SK-N-MC (cell line): ENCODE measurements around the gene SSTR3.

Experiments used
- EZH2 ChIP-seq: fragments of 200-600 bp; sonication (generic); IDR thresholded peaks from one replicate; pipeline ENCODE4 v1.6.1; 2017; ENCODE audit warnings: antibody characterized with exemption
- FOXP2 ChIP-seq: optimal IDR thresholded peaks from 2 replicates; pipeline ENCODE3; 2011; ENCODE audit warnings: mild to moderate bottlenecking, moderate library complexity; ENCODE audit not compliant: insufficient read depth; ENCODE audit errors: extremely low read length, control extremely low read depth
- POLR2AphosphoS5 ChIP-seq: IDR thresholded peaks from 2 replicates; pipeline ENCODE4 v1.6.1; 2012; ENCODE audit warnings: mild to moderate bottlenecking, low read depth, low read length, borderline replicate concordance

DNA sequence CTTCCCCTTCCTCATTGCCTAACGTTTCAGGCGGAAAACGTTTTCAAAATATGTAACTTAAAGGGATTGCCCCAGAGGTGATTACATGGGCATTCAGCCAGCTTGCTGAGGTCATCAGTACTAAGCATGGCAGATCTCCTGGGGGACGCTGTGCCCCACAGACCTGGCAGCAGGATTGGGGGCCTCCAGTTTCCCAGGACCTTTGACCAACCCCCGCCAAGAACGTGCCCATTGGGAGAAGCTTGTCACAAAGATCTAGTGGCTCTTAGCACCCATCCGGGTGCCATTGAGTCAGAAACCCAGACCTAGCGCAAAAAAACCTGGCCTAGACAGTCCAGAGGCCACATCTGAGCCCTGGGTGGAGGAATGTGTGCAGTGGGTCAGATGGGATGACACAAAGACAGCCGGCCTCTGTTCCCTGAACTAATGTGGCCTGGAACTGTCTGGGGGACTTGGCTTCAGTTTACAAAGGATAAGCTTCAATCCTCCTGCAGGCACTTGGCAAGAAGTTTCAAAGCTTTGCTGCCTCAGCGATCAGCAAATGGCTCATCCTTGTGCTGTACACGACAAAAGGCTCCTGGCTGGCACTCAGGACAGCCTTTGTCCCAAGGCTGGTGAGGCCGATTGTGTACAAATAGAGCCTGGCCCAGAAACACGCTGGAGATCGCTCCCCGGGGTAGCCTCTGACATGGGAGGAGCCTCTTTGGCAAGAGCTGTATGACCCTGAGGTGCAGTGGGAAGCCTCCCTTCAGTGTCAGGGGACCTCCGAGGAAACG lies 33.7 kb downstream of the SSTR3 start:
- TF ChIP-seq FOXP2, result no peak
- no peak for TF ChIP-seq EZH2
- no peak for TF ChIP-seq POLR2AphosphoS5
